NCI-H2171 treated with DMSO at 0.1 percent for 48 hours (cell line): ENCODE measurements around the gene SGK1.
A peak's percentile ranks its signal among the peaks of the same experiment; 100 is the strongest.

Experiments used
- DNase-seq: peaks from one replicate; lab custom pipeline; 2025; lab: John Stamatoyannopoulos, UW

Gene SGK1

GRCh38 chr6:134317471-134318131, at the start of gene SGK1:
Gene SGK1, minus strand, starts transcription at chr6:134318112. Its CDS starts 652 bp downstream, at chr6:134317460.
- DNase-seq: peak; percentile 78

GRCh38 chr6:134363323-134364039, 45.6 kb upstream of the SGK1 start:
- no peak for DNase-seq

- DNase-seq: no peak
These were observed 43.1 kb upstream of the SGK1 start for GRCh38 chr6:134361011-134361410.

GRCh38 chr6:134359302-134359701, 41.4 kb upstream of the SGK1 start:
- DNase-seq: no peak

GRCh38 chr6:134358320-134358719, 40.4 kb upstream of the SGK1 start:
- DNase-seq: no peak

- DNase-seq: no peak
These were observed 39.1 kb upstream of the SGK1 start for GRCh38 chr6:134357022-134357487.

GRCh38 chr6:134356405-134356804, 38.5 kb upstream of the SGK1 start:
- no peak for DNase-seq

GRCh38 chr6:134352786-134353480, 35.0 kb upstream of the SGK1 start:
- no peak for DNase-seq

- DNase-seq: peak; percentile 59
These were observed 33.9 kb upstream of the SGK1 start for GRCh38 chr6:134351615-134352474.

GRCh38 chr6:134347885-134348805, 30.2 kb upstream of the SGK1 start:
- DNase-seq: no peak

- no peak for DNase-seq
These were observed 29.1 kb upstream of the SGK1 start for GRCh38 chr6:134346932-134347545.

GRCh38 chr6:134345789-134346188, 27.9 kb upstream of the SGK1 start:
- DNase-seq: no peak

- DNase-seq: no peak
These were observed 25.2 kb upstream of the SGK1 start for GRCh38 chr6:134343066-134343465.

GRCh38 chr6:134341999-134342567, 24.2 kb upstream of the SGK1 start:
- no peak for DNase-seq

- DNase-seq: no peak
These were observed 22.5 kb upstream of the SGK1 start for GRCh38 chr6:134340179-134340975.

- no peak for DNase-seq
These were observed 21.3 kb upstream of the SGK1 start for GRCh38 chr6:134339216-134339615.

- peak; percentile 54 for DNase-seq
These were observed 13.3 kb upstream of the SGK1 start for GRCh38 chr6:134331256-134331655.

- no peak for DNase-seq
These were observed 12.6 kb upstream of the SGK1 start for GRCh38 chr6:134330555-134330954.

GRCh38 chr6:134328792-134329191, 10.9 kb upstream of the SGK1 start:
- DNase-seq: no peak
